Peyer's patch (tissue), 4 donors: ENCODE measurements around the gene TIMP1.

Experiments used
- CTCF ChIP-seq, 6 experiments: fragments of 450-650 bp in 4 of 6; fragments of 200-600 bp in 2 of 6; sonication (generic) in 1 of 6; IDR thresholded peaks; one replicate each; pipeline ENCODE4 v1.5.1; 2017 to 2019; ENCODE audit warnings: antibody characterized with exemption in 6 of 6, mild to moderate bottlenecking in 3 of 6, moderate library complexity in 1 of 6
- POLR2A ChIP-seq, 2 donors: fragments of 450-650 bp; IDR thresholded peaks; one replicate each; pipeline ENCODE4 v1.5.1; 2017; ENCODE audit warnings: antibody characterized with exemption in 2 of 2, mild to moderate bottlenecking in 2 of 2, moderate library complexity in 2 of 2

- no peak for TF ChIP-seq POLR2A (IDR thresholded peaks at IDR 0.05)
- no peak for TF ChIP-seq CTCF (IDR thresholded peaks at IDR 0.05)
These were observed 21.9 kb upstream of the TIMP1 start for GRCh38 chrX:47560179-47560933.
